Peyer's patch (tissue), 4 donors: ENCODE results near the gene FKRP.

Source experiments
- CTCF ChIP-seq, 6 experiments: fragments of 450-650 bp in 4 of 6; fragments of 200-600 bp in 2 of 6; sonication (generic) in 1 of 6; IDR thresholded peaks; one replicate each; pipeline ENCODE4 v1.5.1; 2017 to 2019; ENCODE audit warnings: antibody characterized with exemption in 6 of 6, mild to moderate bottlenecking in 3 of 6, moderate library complexity in 1 of 6
- POLR2A ChIP-seq, 2 donors: fragments of 450-650 bp; IDR thresholded peaks; one replicate each; pipeline ENCODE4 v1.5.1; 2017; ENCODE audit warnings: antibody characterized with exemption in 2 of 2, mild to moderate bottlenecking in 2 of 2, moderate library complexity in 2 of 2

GRCh38 chr19:46775642-46776258 lies 29.9 kb downstream of the FKRP start:
- TF ChIP-seq CTCF (IDR thresholded peaks at IDR 0.05) (no peak), POLR2A (IDR thresholded peaks at IDR 0.05) (no peak)
